Stimulated activated CD4-positive, alpha-beta T cell treated with anti-CD3 and anti-CD28 coated beads, Interleukin-12 subunit alpha, Interleukin-12 subunit beta, amount 100 ng/mL, for 4 hours (primary cell): ENCODE results near the gene FOXN1.
"Not testable (repeated sequence)": the region's sequence is repeated elsewhere in the genome, so short reads cannot be mapped to it uniquely, and the experiment has no call there.

ENCODE experiments used
- DNase-seq: peaks from one replicate; pipeline ENCODE4 v3.0.0-alpha.2; 2020

The FOXN1 gene, protein sequence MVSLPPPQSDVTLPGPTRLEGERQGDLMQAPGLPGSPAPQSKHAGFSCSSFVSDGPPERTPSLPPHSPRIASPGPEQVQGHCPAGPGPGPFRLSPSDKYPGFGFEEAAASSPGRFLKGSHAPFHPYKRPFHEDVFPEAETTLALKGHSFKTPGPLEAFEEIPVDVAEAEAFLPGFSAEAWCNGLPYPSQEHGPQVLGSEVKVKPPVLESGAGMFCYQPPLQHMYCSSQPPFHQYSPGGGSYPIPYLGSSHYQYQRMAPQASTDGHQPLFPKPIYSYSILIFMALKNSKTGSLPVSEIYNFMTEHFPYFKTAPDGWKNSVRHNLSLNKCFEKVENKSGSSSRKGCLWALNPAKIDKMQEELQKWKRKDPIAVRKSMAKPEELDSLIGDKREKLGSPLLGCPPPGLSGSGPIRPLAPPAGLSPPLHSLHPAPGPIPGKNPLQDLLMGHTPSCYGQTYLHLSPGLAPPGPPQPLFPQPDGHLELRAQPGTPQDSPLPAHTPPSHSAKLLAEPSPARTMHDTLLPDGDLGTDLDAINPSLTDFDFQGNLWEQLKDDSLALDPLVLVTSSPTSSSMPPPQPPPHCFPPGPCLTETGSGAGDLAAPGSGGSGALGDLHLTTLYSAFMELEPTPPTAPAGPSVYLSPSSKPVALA

DNA sequence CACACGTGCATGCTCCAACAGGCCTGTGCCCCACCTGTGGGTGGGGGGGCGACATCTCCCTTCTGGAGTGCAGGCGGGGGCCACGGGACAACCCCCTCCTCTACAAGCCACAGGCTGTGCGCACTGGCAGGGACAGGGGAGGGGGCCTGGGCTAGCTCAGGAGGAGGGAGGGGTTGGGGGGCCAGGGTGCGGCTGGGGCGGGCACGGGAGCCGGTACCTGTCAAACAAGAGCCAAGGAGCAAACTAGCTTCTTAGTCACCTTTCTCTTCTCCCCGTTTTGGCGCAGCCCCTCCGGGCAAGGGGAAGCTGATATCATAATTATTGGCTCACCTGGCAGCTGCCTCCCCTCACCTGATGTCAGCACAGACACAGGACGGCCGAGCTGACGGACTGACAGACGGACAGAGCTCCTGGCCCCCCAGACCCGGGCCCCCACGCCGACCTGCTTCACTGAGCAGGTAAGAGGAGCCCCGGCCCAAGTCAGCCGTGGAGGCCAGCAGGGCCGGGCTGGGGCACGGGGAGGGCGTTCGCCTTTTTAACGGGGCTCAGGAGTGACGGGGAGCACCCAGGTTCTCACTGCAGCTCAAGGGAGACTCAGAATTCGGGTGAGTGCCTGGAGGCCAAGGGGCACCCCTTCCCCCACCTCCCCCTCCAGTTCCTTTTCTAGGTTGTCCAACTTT is at the start of gene FOXN1:
FOXN1 (plus strand) TSS at position 363 of the 680 bp plus-strand sequence. CDS start 17,622 bp downstream, outside the sequence.
- DNase-seq = no peak

DNA sequence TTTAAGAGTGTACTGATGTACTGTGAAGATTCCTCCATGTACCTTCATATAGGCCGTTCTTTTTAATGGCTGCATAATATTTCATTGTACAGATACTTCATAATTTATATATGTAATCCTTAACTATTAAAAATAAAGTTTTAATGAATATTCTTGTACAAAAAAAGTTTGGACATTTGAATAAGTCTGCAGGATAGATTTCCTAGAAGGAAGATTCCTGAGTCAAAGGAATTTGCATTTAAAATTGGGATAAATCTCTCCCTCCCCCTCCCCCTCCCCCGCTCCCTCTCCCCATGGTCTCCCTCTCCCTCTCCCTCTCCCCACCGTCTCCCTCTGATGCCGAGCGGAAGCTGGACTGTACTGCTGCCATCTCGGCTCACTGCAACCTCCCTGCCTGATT is 48.3 kb upstream of the FOXN1 start:
- DNase-seq = no peak

DNA sequence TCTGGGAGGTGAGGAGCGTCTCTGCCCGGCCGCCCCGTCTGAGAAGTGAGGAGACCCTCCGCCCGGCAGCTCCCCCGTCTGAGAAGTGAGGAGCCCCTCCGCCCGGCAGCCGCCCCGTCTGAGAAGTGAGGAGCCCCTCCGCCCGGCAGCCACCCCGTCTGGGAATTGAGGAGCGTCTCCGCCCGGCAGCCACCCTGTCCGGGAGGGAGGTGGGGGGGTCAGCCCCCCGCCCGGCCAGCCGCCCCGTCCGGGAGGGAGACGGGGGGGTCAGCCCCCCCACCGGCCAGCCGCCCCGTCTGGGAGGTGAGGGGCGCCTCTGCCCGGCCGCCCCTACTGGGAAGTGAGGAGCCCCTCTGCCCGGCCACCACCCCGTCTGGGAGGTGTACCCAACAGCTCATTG is 47.3 kb upstream of the FOXN1 start:
- not testable (repeated sequence) for DNase-seq

- no peak for DNase-seq
Observed at GRCh38 chr17:28460901-28461300, 45.2 kb upstream of the FOXN1 start.

GRCh38 chr17:28466001-28466400 is 40.1 kb upstream of the FOXN1 start:
- no peak for DNase-seq

- DNase-seq = no peak
Observed at GRCh38 chr17:28466521-28467048, 39.6 kb upstream of the FOXN1 start.

- DNase-seq = no peak
Observed at GRCh38 chr17:28467456-28468025, 38.6 kb upstream of the FOXN1 start.

DNA sequence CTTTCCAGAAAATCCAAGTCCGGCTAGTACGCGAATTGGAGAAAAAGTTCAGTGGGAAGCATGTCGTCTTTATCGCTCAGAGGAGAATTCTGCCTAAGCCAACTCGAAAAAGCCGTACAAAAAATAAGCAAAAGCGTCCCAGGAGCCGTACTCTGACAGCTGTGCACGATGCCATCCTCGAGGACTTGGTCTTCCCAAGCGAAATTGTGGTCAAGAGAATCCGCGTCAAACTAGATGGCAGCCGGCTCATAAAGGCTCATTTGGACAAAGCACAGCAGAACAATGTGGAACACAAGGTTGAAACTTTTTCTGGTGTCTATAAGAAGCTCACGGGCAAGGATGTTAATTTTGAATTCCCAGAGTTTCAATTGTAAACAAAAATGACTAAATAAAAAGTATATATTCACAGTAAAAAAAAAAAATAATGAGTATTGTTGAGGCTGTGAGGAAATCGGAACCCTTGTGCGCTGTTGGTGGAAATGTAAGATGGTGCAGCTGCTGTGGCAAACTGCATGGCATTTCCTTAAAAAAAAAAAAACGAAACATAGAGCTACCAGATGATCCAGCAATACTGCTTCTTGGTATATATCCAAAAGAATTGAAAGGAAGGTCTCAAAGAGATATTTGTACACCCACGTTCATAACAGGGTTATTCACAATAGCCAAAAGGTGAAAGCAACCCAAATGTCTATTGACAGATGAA is 38.0 kb upstream of the FOXN1 start:
- not testable (repeated sequence) for DNase-seq

DNA sequence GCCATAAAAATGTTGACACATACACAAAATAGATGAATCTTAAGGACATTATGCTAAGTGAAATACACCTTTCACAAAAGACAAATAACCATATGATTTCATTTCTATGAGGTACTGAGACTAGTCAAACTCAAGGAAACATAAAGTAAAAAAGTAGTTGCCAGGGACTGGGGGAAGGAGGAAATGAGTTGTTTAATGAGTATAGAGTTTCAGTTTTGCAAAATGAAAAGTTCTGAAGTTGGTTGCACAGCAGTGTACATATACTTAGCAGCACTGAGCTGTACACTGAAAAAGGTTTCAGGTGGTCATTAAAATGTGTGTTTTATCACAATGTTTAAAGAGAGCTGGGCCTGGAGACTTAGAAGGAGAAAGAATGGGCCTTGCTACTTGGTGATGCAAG is 37.4 kb upstream of the FOXN1 start:
- DNase-seq = no peak

DNA sequence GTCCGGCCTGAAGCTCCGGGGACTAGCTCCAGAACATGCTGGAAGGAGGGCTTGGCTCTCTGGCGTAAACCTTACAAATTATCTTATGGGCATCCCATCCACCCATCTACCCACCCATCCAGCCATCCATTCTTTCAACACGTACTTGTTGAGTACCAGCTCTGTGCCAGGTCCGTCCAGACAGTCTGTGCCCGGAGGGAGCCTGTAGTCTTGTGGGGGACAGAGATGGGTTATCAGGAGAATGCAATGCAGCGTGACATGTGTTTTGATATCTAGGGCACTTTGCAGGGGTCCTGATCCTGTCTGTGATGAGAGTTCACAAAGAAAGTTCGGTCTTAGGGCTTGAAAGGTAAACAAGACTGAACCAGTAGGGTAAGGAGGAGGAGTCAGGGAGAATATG is 36.8 kb upstream of the FOXN1 start:
- DNase-seq = no peak

- no peak for DNase-seq
Observed at GRCh38 chr17:28470266-28470913, 35.8 kb upstream of the FOXN1 start.

GRCh38 chr17:28470914-28471366 is 35.2 kb upstream of the FOXN1 start:
- no peak for DNase-seq

DNA sequence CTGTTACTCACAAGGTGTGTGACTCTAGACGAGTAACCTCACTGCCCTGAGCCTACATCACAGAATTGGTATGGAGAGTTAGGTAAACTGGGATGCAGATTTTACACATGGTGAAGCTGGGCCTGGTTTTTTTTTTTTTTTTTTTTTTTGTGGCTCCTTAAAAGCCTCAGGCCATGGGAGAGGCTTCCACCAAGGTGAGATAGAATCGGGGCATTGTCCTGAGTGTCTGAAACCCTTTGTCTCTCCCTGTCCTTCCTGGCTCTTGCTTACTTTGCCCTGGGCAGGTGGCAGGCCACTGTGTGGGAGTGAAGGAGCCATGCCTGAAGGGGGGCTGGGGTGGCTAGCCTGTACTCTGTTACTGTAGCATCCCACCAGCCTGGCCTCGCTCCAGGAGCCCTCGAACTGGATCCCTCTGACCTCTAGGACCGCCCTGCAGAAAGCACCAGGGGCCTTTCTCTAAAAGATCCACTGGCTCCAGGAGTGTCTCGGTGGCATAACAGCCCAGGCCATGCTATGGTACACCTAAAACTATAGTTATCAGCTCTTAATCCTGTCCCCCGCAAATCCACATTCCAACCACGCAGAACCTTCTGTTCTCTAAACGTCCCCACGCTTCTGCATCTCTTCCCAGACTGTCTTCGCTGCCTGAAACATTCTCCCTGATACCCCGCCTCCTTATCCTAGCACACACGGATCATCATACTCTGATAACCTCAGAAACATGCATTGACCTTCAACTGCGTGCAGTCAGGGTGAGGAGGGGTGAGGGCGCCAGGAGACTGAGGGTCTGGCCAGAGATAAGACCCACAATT is 34.4 kb upstream of the FOXN1 start:
- DNase-seq = no peak

- DNase-seq = no peak
Observed at GRCh38 chr17:28472871-28473497, 33.2 kb upstream of the FOXN1 start.

- no peak for DNase-seq
Observed at GRCh38 chr17:28473542-28473941, 32.6 kb upstream of the FOXN1 start, which contains the start of gene SLC13A2. SLC13A2 (plus strand) TSS chr17:28473644; CDS start chr17:28473713, 69 bp downstream.

GRCh38 chr17:28474111-28474531 is 32.0 kb upstream of the FOXN1 start:
- no peak for DNase-seq

DNA sequence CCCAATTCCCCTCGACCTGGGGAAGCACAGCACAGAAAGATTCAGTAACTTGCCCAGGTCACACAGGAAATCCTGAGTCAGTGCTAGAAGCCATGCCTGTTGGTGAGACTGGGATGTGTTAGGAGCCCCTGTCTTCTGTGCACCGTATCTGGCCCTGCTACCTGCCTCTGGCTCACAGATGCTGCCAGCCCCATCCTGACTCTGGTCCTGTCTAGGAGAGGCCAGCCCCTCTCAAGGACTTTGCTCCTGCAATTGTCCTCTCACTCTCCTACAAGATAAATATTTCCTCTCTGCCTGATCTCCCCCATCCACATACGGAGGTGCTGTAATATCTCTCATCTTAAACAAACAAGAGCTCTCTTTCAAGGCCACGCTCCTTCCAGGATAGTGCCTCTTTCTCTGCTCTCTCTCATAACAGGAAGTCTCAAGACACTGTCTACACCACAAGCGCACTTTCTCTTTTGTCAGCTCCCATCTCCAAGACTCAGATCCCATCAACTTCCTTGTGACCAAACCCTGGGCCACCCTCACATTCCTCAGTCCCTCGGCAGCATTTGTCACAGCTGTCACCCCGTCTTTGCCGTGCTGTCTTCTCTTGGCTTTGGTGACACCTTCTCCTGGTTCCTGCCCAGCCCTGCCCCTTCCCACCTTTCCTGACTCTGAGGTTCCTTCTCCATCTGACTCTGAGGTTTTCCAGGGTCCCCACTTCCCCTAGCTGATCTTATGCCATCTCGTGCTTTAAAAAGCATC is 30.8 kb upstream of the FOXN1 start:
- DNase-seq = no peak

- no peak for DNase-seq
Observed at GRCh38 chr17:28476076-28476865, 29.9 kb upstream of the FOXN1 start.

GRCh38 chr17:28477928-28478327 is 28.2 kb upstream of the FOXN1 start:
- no peak for DNase-seq
